ENCODE measurements around the gene ZFR.
A peak's percentile ranks its signal among the peaks of the same experiment; 100 is the strongest.

The ZFR gene

DNA sequence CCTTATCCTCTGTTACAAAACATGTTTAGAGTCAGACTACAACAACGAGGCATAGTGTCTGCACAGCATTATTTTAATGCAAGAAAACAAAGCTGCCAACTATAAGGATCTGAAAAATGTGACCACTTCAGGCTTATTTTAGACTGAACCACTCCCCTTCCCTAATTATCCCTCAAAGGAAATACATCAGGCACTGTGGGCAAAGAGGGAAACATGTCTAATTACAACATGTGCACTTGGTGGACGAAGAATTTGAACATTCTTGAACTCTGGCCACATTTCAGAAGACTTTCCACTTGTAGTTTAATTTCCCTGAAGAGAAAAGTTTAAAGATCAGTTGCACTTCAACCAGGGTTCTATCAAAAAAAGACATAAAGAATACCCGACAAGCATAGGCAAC, 135.6 kb downstream of the ZFR start:
- no peak for DNase-seq (ENCODE audit: low read depth)
- TF ChIP-seq MYC (IDR thresholded peaks at IDR 0.05; ENCODE audit: low read depth, low read length) (no peak), POLR2A (IDR thresholded peaks at IDR 0.05; ENCODE audit: extremely low read depth, insufficient read length) (no peak)
- TF ChIP-seq, protein P1, sequence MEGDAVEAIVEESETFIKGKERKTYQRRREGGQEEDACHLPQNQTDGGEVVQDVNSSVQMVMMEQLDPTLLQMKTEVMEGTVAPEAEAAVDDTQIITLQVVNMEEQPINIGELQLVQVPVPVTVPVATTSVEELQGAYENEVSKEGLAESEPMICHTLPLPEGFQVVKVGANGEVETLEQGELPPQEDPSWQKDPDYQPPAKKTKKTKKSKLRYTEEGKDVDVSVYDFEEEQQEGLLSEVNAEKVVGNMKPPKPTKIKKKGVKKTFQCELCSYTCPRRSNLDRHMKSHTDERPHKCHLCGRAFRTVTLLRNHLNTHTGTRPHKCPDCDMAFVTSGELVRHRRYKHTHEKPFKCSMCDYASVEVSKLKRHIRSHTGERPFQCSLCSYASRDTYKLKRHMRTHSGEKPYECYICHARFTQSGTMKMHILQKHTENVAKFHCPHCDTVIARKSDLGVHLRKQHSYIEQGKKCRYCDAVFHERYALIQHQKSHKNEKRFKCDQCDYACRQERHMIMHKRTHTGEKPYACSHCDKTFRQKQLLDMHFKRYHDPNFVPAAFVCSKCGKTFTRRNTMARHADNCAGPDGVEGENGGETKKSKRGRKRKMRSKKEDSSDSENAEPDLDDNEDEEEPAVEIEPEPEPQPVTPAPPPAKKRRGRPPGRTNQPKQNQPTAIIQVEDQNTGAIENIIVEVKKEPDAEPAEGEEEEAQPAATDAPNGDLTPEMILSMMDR (IDR thresholded peaks at IDR 0.05; ENCODE audit: low read depth, low read length): no peak
- TF ChIP-seq, protein P2, sequence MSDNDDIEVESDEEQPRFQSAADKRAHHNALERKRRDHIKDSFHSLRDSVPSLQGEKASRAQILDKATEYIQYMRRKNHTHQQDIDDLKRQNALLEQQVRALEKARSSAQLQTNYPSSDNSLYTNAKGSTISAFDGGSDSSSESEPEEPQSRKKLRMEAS (IDR thresholded peaks at IDR 0.05; ENCODE audit: low read depth, low read length): no peak
- H3K4me3 ChIP-seq (ENCODE audit: low read depth, low read length): no peak overlapping the region

DNA sequence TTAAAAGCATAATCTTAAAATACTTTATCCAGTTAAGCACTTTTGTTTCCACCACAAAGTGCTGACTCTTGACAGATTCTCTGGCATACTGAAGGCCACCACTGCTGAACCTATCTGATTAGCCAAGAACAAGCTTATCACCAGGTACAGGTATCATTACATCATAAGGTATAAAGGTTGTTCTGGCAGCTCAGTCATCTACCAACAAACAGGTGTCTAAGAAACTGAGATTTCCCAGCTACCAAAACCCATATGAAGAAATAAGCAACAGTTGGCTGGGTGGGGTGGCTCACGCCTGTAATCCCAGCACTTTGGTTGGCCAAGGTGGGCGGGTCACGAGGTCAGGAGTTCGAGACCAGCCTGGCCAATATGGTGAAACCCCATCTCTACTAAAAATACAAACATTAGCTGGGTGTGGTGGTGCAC, 136.8 kb downstream of the ZFR start:
- no peak overlapping the region for H3K4me3 ChIP-seq (ENCODE audit: low read depth, low read length)
- no peak for TF ChIP-seq MYC (IDR thresholded peaks at IDR 0.05; ENCODE audit: low read depth, low read length)
- no peak for TF ChIP-seq POLR2A (IDR thresholded peaks at IDR 0.05; ENCODE audit: extremely low read depth, insufficient read length)
- TF ChIP-seq, protein P2 (IDR thresholded peaks at IDR 0.05; ENCODE audit: low read depth, low read length): no peak
- TF ChIP-seq, protein P1 (IDR thresholded peaks at IDR 0.05; ENCODE audit: low read depth, low read length): no peak
- DNase-seq (ENCODE audit: low read depth): no peak

DNA sequence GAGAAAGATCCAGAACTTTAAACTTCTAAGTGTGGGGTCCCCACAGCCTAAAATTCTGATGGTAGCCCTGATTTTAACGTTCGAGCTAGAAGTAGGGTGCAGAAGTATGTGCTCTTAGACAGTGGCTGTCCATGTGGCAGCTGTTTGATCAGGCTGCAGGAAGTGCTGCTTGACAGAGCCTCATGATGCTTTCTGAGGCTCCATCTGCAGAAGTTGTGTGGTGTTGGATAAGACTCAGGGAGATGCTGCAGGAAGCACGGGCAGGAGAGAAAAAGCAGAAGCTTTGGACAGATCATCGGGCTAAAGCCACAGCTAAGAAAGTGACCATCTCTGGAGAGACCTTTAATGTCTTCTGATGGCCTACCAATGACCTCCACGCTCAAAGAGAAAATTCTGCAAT, 139.9 kb downstream of the ZFR start:
- peak; percentile 55 for DNase-seq (ENCODE audit: low read depth)
- H3K4me3 ChIP-seq (ENCODE audit: low read depth, low read length): no peak overlapping the region
- TF ChIP-seq, protein P2 (IDR thresholded peaks at IDR 0.05; ENCODE audit: low read depth, low read length): no peak
- TF ChIP-seq POLR2A (IDR thresholded peaks at IDR 0.05; ENCODE audit: extremely low read depth, insufficient read length): no peak
- TF ChIP-seq, protein P1 (IDR thresholded peaks at IDR 0.05; ENCODE audit: low read depth, low read length): no peak
- no peak for TF ChIP-seq MYC (IDR thresholded peaks at IDR 0.05; ENCODE audit: low read depth, low read length)

All from NB4 (cell line).